ENCODE results near the gene TAF9B.

DNA sequence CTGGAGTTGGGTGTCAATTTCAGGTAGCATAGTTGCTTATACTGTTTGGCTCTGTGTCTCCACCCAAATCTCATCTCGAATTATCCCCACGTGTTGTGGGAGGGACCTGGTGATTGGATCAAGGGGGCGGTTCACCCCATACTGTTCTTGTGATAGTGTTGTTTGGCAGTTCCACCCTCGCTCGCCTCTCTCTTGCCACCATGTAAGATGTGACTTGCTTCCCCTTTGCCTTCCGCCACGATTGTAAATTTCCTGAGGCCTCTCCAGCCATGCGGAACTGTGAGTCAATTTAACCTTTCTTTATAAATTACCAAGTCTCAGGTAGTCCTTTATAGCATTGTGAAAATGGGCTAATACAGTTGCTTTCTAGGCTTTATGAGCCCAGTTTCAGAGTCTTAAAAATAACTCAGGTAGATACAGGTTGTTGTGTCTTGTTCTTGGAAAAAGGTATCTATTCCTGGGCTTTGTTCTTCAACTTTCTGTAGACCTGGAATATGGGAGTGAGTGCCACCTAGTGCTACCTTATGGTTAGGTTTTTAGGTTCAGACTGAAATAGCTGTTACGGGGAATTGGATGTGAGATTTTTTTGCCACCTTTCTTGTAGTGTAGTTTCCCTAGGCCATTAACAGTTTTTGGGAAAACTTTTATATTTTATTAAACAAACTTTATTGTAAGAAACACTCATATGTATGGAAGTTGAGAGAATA lies 19.8 kb downstream of the TAF9B start:
- TF ChIP-seq CTCF (IDR thresholded peaks at IDR 0.05) (peak in 3 of 4 donors; percentile 37 to 46 (median 43)), POLR2A (IDR thresholded peaks at IDR 0.05) (no peak)

Measured in right lobe of liver (tissue), 4 donors.